Stimulated activated naive CD4-positive, alpha-beta T cell (primary cell): ENCODE data around the gene TRABD.
"Not testable (repeated sequence)": the region's sequence is repeated elsewhere in the genome, so short reads cannot be mapped to it uniquely, and the experiment has no call there.

Experiments
- DNase-seq, 6 experiments: peaks; one replicate each; lab custom pipeline; 2025; lab: John Stamatoyannopoulos, UW

The TRABD gene, protein sequence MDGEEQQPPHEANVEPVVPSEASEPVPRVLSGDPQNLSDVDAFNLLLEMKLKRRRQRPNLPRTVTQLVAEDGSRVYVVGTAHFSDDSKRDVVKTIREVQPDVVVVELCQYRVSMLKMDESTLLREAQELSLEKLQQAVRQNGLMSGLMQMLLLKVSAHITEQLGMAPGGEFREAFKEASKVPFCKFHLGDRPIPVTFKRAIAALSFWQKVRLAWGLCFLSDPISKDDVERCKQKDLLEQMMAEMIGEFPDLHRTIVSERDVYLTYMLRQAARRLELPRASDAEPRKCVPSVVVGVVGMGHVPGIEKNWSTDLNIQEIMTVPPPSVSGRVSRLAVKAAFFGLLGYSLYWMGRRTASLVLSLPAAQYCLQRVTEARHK

DNA sequence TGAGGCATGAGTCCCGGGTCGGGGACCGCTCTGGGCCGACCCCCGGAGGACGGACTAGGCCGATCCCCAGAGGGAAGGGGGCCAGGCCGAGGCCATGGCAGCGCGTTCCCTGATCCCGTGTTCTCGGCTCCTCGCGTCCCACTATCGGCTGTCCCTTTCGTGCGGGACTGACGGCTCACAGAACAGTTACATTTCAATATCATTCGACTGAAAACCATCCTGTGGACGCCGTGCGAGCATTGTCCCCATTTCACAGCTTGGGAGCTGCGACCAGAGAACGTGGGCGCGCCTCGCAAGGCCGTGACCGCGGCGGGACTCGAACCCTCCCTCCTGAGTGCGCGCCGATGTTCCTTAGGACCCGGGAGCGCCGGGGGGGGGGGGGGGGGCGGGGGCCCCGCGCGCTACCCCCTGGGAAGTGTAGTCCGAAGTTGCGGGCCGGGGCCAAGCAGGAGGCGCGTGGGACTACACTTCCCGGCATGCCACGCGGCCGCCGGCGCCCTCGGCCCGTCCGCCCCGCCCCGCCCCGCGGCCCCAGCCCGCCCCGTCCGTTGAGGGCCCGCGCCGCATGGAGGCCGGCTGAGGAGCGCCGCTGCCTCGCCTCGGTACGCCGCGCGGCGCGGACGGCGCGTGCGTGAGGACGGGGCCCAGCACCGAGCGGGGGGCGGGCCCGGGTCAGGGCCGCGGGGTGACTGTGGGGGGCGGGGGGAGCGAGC lies at the start of gene TRABD:
TSS of gene TRABD (plus strand) at position 539 of the 713 bp plus-strand sequence. CDS start 7,148 bp downstream, outside the sequence.
- peak; percentile 75 to 89 (median 82) for DNase-seq

DNA sequence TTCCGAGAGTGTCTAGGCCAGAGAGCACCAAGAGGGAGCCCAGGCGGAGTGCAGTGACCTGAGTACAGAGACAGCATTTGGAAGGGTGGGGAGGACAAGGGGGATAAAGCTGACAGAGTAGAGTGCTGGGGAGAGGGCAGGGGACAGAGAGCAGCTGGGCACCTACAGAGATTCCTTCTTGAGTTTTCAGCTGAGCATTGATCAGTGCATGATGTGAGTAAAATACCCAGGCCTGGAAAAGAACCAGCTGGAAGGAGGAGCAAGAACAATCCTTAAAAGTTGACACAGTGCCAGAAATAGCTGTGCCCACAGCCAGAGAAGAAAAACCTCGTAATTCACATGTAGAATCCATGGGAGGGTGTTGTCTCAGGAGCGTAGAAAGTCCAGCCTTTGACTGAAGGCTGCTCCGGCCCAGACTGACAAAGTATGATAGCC lies 49.1 kb upstream of the TRABD start:
- no peak for DNase-seq

DNA sequence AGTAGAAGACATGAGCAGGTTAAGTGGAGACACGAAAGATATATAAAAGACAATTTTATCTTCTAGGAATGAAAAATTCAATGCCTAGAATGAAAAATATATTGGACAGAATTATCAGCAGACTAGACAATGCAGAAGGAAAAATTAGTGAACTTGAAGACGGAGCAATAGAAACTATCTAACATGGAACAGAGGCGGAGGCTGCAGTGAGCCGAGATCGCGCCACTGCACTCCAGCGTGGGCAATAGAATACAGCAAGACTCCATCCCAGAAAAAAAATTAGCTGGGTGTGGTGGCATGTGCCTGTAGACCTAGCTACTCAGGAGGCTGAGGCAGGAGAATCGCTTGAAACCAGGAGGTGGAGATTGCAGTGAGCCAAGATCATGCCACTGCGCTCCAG lies 48.4 kb upstream of the TRABD start:
- DNase-seq: not testable (repeated sequence)

DNA sequence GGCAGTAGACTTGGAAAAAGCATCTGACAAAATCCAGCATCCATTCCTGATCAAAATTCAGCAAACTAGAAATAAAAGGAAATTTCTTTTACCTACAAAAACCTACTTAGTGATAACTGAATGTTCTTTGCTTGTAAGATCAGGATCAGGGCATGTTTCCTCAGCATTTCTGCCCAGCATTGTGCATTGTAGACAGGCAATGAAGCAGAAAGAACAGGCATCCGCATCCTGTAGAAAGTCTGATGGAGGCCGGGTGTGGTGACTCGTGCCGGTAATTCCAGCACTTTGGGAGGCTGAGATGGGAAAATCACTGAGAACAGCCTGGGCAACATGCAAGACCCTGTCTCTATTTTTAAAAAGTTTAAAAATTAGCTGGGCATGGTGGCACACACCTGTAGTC lies 47.7 kb upstream of the TRABD start:
- DNase-seq: no peak

DNA sequence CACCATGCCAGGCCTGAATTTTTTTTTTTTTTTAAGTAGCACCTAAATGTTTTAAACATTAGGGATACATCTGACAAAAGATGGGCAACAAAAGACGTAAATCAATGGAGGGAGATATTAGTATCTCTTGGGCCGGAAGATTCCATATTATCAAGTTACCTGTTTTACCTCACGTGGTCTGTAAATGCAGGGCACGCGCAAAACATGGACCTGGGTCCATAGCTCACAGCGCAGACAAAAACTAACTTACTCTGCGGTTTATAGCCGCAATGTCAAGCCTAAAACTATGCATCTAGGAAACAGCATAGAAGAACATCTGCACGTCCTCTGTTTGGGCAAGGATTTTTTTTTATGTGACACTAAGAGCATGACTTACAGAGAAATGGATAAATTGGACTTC lies 46.7 kb upstream of the TRABD start:
- no peak for DNase-seq

DNA sequence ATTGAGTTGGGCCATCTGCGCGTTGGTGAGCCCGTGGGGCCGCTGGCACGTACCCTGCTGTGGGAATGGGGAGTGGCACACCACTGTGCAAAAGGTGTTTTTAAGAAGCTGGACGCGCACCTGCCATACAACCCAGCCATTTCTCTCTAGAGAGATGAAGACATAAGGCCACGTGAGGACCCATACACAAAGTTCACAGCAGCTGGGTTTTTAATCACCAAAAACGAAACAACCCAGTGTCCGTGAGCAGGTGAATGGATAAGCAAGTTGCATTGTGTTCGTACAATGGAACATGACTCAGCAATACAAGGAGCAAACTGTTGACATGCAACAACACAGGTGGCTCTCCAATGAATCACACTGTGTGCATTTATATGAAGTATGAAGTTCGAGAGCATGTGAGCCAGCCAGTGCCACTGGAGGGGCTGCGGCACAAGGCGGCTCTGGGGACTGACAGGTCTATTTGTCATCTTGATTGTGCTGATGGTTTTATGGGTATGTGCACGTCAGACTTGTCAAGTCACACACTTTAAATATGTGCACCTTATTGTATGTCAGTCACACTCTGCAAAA lies 45.8 kb upstream of the TRABD start:
- DNase-seq: no peak

DNA sequence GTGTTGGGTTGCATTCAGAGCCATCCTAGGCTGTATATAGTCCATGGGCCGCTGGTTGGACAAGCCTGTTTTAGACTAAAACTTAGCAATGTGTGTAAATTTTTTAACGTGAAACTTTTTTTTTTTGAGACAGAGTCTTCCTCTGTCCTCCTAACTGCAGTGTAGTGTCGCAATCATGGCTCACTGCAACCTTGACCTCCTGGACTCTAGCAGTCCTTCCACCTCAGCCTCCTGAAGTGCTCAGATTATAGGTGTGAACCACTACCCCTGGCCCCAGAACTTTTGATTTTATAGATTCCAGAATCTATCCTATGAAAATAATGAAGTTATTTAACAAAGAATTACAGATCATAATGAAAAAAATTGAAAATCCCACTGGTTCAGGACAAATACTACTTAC lies 45.1 kb upstream of the TRABD start:
- no peak for DNase-seq

DNA sequence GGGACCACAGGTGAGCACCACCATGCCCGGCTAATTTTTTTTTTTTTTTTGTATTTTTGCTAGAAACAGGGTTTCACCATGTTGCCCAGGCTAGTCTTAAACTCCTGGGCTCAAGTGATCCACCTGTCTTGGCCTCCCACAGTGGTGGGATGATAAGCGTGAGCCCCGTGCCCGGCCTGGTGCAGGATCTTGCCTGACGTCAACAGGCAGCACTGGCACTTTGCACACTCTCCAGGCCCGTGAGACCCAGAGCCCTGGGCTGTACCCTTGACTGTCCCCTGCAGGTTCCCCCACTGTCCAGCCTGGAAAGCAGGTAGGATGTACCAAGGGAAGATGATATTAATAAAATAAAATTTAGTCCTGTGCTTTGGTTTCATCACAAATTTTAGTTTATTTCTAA lies 44.3 kb upstream of the TRABD start:
- no peak for DNase-seq

DNA sequence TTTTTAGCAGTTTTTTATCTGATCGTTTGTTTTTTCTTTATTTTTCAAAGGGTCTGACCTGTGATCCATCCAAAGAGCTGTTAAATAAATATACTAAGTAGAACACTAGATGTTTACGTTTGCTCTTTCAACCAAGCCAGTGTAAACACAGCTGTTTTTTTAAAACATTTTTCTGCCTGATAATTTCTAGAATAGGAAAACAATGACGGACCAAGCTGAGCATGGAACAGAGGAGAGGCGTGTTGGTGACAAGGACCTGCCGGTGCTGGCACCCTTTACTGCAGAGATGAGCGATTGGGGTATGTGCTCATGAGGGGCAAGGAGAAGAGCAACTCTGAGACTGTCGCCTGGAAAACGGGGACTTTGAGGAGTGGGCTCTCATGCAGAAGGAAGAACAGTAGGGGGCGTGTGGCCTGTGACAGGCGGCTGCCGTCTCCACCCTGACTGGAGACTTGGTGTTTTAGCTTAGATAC lies 43.8 kb upstream of the TRABD start:
- DNase-seq: no peak

DNA sequence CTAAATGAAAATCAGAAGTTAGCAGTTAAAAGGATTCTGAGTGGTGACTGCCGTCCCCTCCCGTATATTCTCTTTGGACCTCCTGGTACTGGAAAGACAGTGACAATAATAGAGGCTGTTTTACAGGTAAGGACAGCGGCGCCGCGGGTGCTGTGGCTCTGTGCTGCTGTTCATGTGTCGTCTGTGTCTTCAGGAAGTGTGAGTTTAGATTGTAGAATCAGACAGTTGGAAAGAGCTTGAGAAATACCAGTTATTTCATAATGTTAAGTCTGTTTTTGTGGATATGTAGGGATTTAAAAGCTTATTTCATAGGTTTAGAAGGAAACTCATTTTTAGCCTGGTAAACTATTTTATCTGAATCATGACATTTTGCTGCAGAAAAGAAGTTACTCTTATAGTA lies 42.6 kb upstream of the TRABD start:
- no peak for DNase-seq

DNA sequence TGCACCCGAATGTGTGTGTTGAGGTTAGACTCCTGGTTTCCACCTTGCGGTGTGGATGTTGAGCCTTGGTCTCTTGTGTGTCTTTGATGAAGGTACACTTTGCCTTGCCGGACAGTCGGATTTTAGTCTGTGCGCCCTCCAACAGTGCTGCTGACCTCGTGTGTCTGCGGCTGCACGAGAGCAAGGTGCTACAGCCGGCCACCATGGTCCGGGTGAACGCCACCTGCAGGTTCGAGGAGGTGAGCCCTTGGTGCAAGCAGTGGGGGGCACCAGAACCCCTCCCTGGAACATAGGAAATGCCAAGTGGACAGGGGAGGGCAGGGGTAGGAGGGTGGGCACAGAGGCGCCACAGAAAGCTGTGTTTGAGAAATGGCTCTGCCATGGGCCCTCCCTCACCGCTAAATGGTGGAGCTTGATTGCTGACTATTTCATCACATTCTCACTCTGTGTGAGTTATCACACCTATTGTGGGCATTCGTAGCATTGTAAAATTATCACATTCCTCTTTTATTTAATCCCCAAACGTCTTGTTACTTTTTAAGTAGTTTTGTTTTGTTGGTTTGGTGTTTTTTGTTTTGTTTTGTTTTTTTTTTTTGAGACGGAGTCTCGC lies 41.6 kb upstream of the TRABD start:
- no peak for DNase-seq

DNA sequence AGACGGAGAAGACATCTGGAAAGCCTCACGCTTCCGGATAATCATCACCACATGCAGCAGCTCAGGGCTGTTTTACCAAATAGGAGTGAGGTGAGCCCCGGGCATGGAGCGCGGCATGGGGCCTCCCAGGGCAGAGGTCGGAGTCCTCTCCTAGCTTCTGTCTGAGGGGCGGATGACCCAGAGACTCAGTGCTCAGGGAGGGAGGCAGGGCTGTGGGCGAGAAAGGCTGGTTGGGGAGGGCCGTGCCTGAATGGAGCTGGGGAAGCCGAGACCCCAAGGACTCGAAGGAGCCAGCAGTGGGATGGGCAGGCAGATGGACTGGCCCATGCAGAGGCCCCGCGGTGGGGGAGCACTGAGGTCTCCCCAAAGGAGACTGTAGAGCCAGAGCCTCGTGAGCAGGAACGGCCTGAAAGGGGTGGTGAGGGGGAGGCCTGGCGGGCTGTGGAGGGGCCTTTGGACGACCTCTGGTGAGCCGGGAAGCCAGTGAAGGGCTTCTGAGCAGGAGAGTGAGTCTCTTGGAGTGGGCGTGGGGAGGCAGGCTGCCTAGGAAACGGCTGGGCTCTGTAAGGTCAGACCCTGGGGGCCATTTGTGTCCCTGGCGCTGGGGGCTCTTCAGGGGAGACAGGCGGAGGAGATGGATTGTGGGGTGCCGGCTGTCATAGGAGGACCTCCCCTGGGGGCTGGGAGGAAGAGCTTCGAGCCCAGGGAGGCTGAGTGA lies 39.8 kb upstream of the TRABD start:
- DNase-seq: no peak

DNA sequence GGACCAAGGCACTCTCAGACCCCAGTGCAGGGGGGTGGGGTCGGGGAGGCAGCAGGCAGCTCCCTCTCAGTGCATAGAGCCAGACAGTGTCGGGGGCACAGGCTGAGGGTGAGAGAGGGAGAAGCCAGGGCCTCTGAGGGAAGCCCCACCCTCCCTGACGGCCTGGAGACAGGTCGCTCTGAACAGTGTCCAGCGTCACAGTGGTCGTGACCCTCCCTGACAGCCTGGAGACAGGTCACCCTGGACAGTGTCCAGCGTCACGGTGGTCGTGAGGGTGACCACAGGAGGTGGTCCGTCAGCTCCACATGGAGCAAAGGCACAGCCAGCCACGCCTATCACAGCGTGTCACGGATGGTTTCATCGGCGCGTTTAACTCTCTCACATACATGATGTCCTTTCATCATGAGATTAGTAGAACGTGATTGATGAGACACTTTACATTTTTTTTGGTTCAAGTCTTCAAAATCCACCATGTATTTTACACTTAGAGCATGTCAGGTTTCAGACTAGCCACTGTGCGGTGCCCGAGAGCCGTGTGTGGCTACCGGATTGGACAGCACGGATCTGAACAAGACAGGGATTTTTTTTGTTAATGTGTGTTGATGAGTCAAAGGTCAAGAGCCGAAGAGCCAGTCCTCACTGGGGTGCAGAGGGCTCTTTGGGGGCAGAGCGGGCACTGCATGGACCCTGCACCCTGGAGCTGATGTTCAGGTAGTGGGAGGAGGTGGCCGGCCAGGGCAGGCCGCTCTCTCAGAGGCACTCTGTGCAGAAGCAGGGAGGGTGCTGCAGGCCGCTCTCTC lies 39.1 kb upstream of the TRABD start:
- DNase-seq: no peak

DNA sequence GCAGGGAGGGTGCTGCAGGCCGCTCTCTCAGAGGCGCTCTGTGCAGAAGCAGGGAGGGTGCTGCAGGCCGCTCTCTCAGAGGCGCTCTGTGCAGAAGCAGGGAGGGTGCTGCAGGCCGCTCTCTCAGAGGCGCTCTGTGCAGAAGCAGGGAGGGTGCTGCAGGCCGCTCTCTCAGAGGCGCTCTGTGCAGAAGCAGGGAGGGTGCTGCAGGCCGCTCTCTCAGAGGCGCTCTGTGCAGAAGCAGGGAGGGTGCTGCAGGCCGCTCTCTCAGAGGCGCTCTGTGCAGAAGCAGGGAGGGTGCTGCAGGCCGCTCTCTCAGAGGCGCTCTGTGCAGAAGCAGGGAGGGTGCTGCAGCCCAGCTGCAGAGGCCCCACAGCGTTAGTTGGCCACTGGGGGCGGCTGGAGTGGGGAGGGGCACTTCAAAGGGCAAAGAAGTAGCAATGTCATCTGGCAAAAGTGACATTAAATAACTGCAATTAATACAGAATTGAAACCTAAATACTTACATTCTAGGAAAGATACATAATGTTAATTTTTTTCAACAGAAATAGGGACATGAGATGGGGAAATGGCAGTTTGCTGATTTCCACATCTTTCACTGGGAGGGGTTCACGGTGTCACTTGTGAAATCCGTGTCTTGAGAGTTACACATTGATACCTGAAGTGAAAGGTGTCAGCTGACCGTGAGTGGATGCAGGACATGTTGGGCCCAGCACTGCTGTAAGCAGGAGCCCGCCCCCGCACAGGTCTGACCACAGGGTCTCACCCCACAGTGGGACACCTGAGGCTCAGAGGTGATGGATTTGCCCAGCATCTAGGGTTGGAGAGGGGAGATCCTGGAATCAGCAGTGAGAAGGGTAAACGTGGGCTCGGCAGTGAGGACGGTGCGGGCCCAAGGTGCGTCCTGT lies 38.2 kb upstream of the TRABD start:
- not testable (repeated sequence) for DNase-seq

DNA sequence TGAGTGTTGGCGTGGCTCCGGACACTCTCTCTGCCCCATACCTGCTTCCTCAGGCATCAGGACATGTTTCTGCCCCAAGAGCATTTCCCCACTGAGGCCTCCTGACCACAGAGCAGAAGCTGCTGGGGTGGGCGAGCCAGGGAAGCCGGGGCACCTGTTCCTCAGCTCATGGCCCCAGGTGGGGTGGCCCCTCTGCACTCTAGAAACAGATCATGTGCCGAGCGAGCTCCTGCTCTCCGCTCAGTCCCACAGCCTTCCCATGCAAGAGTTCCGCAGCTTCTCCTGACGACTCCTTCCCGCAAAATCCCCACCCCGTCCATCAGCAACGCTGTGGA lies 37.6 kb upstream of the TRABD start:
- DNase-seq: no peak

DNA sequence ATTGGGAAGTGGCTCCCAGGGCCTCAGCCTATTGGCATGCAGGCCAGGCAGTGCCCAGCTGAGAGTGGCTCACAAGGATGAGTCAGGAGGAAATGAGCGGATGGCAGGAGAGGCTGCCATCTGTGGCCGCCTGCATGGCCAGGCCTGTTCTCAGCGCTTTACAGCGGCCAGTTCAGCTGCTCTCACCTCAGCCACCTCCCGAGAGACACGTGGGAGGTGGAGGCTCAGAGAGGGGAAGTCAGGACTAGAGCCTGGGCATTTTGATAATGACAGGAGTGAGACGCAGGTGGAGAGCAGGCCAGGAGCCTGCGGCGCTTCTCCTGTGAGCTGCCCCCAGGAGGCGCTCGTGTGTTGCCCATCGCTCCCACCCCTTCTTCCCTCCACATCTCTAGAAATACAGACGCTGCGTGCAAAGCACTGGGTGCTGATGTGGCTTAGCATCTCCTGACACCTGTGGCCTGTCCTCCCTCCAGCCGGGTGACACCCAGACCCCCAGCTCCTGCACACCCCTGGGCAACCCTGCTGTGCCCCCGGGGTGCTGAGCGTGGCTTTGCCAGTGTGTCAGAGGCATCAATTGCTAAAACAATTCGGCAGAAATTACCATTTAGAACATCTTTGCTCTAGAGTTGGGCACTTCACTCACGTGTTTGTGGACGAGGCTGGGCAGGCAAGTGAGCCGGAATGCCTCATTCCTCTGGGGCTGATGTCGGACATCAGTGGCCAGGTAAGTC lies 36.6 kb upstream of the TRABD start:
- peak; percentile 49 to 78 (median 58) for DNase-seq

DNA sequence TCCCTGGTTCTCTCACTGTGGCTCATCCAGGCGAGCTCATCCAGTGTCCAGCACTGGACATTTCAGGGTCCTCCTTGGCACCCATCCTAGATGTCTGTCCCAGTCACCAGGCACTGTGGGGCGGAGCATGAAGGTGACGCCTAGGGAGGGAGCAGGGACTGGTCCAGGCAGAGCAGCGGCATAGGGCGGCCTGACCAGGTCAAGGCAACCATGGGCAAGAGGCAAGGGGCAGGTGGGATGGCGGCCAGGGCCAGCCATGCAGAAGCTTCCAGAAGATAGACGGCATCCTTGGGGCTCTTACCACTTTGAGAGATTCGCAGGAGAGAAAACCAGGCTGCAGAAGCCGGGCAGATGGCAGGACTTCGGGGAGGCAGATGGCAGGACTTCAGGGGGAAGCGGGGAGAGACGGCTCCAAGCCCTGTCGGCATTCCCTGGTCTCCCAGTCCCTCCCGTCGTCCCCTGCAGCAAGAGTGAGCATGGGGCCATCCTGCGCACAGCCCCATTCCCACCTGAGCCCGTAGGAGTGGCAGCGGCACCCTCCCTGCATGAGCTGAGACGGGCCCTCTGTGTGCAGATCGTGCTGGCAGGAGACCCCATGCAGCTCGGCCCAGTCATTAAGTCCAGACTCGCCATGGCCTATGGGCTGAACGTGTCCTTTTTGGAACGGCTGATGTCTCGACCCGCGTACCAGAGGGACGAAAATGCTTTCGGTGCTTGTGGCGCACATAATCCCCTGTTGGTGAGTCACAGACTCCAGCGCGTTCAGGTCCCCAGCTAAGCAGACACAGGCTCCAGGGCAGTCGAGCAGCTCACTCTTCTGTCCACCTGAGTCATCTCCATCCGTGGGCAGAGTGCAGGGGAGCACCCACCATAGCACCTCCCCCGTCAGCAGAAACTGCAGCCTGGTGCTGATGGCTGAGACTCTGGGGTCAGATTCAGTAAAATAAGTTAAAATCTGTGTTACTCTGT lies 35.3 kb upstream of the TRABD start:
- DNase-seq: no peak
